IMR-90 (cell line): ENCODE measurements around the gene CAST. TPM values are rescaled to one million over a fixed set of nuclear protein-coding genes. Genes with fewer than 3 reads are reported as not detected.

Experiments used
- ATAC-seq: fragments of 200-7000 bp; cut with Tn5 transposase; 2 replicates; pipeline ENCODE4 v1.9.1; 2020; ENCODE audit warnings: low read depth, mild to moderate bottlenecking, moderate library complexity
- BruUV-seq: library from RNA; stranded (reverse); fragments of 400-500 nt; replicated peaks from 2 replicates; lab custom pipeline; 2021; lab: Mats Ljungman, UMichigan
- CTCF ChIA-PET: fragments of 300-600 bp; formaldehyde crosslinking; extraction: SDS; loops from one replicate; lab custom pipeline; 2021; ENCODE audit warnings: antibody characterized with exemption; lab: Yijun Ruan, JAX
- POLR2A ChIA-PET: fragments of 300-600 bp; sonication (Branson Sonifier 250); formaldehyde crosslinking; loops from one replicate; lab custom pipeline; 2022; ENCODE audit warnings: antibody characterized with exemption; ENCODE audit not compliant: unreplicated experiment; lab: Charles Lee
- DNase-seq: peaks from one replicate; pipeline ENCODE4 v3.0.0; 2013
- H2AFZ ChIP-seq: replicated peaks from 2 replicates; pipeline ENCODE3; 2013; ENCODE audit warnings: low read length, mild to moderate bottlenecking; ENCODE audit not compliant: poor library complexity
- H2AK5ac ChIP-seq: 2 replicates; pipeline ENCODE4 v1.6.1; 2013; ENCODE audit warnings: low read depth, low read length, inconsistent platforms
- H2AK9ac ChIP-seq: replicated peaks from 2 replicates; pipeline ENCODE3; 2013; ENCODE audit warnings: mild to moderate bottlenecking, low read depth, low read length, moderate library complexity; ENCODE audit not compliant: poor library complexity
- H2BK120ac ChIP-seq: 2 replicates; pipeline ENCODE4 v1.6.1; 2013; ENCODE audit warnings: low read depth, low read length, inconsistent platforms
- H2BK15ac ChIP-seq: 3 replicates; pipeline ENCODE4 v1.6.1; 2013; ENCODE audit warnings: low read depth, low read length, inconsistent platforms
- H2BK20ac ChIP-seq: 2 replicates; pipeline ENCODE4 v1.6.1; 2013; ENCODE audit warnings: low read depth, mild to moderate bottlenecking, inconsistent platforms, low read length, moderate library complexity
- H2BK5ac ChIP-seq: 2 replicates; pipeline ENCODE4 v1.6.1; 2013; ENCODE audit warnings: mild to moderate bottlenecking, low read depth, low read length, inconsistent platforms; ENCODE audit not compliant: poor library complexity, severe bottlenecking
- H3K14ac ChIP-seq: replicated peaks from 2 replicates; pipeline ENCODE4 v1.6.1; 2013; ENCODE audit warnings: low read depth, low read length, inconsistent platforms
- H3K18ac ChIP-seq: 2 replicates; pipeline ENCODE4 v1.6.1; 2013; ENCODE audit warnings: low read depth, low read length, control low read depth
- H3K23ac ChIP-seq: 2 replicates; pipeline ENCODE4 v1.6.1; 2013; ENCODE audit warnings: low read depth, low read length, inconsistent platforms
- H3K27ac ChIP-seq: 2 replicates; pipeline ENCODE4 v1.5.1; 2013; ENCODE audit warnings: mild to moderate bottlenecking, control low read depth, low read length; ENCODE audit not compliant: insufficient read depth
- H3K27me3 ChIP-seq: 2 replicates; pipeline ENCODE4 v1.6.1; 2013; ENCODE audit warnings: low read length; ENCODE audit not compliant: control insufficient read depth, insufficient read depth
- H3K36me3 ChIP-seq: 2 replicates; pipeline ENCODE4 v1.6.1; 2013; ENCODE audit warnings: low read length, mixed read lengths; ENCODE audit not compliant: control insufficient read depth, insufficient read depth
- H3K4ac ChIP-seq: 2 replicates; pipeline ENCODE4 v1.6.1; 2013; ENCODE audit warnings: low read depth, low read length, inconsistent platforms
- H3K4me1 ChIP-seq: 2 replicates; pipeline ENCODE4 v1.6.1; 2013; ENCODE audit warnings: low read length, mixed read lengths; ENCODE audit not compliant: control insufficient read depth, insufficient read depth
- H3K4me2 ChIP-seq: 2 replicates; pipeline ENCODE4 v1.6.1; 2013; ENCODE audit warnings: low read depth, mild to moderate bottlenecking, control low read depth, low read length, moderate library complexity
- H3K4me3 ChIP-seq: 2 replicates; pipeline ENCODE4 v1.5.1; 2013; ENCODE audit warnings: low read depth, mild to moderate bottlenecking, control low read depth, low read length, moderate library complexity; ENCODE audit not compliant: insufficient read depth
- H3K56ac ChIP-seq: 2 replicates; pipeline ENCODE4 v1.6.1; 2013; ENCODE audit warnings: low read length, inconsistent platforms; ENCODE audit not compliant: insufficient read depth; ENCODE audit errors: extremely low read depth
- H3K79me1 ChIP-seq, 2 experiments: 2 replicates each; pipeline ENCODE4 v1.6.1; 2013; ENCODE audit warnings: low read length in 2 of 2, inconsistent platforms in 1 of 2, low read depth in 1 of 2
- H3K9ac ChIP-seq: 2 replicates; pipeline ENCODE4 v1.6.1; 2013; ENCODE audit warnings: low read depth, low read length, control low read depth
- H3K9me1 ChIP-seq: 2 replicates; pipeline ENCODE4 v1.6.1; 2013; ENCODE audit warnings: low read length, inconsistent platforms; ENCODE audit not compliant: insufficient read depth
- H3K9me3 ChIP-seq: 2 replicates; pipeline ENCODE4 v1.6.1; 2013; ENCODE audit warnings: low read length; ENCODE audit not compliant: control insufficient read depth, insufficient read depth
- H4K20me1 ChIP-seq: 2 replicates; pipeline ENCODE4 v1.6.1; 2013; ENCODE audit warnings: low read length, inconsistent platforms; ENCODE audit not compliant: insufficient read depth
- H4K5ac ChIP-seq: 2 replicates; pipeline ENCODE4 v1.6.1; 2013; ENCODE audit warnings: mild to moderate bottlenecking, low read depth, low read length, control low read depth
- H4K8ac ChIP-seq, 2 experiments: 2 replicates each; pipeline ENCODE4 v1.6.1; 2013; ENCODE audit warnings: low read depth in 2 of 2, low read length in 2 of 2, control low read depth in 1 of 2, inconsistent platforms in 1 of 2
- H4K91ac ChIP-seq: 2 replicates; pipeline ENCODE4 v1.6.1; 2013; ENCODE audit warnings: low read depth, low read length, inconsistent platforms; ENCODE audit not compliant: insufficient read depth
- ELK1 ChIP-seq: fragments of 150-350 bp; IDR thresholded peaks from 2 replicates; pipeline ENCODE4 v1.6.1; 2016; ENCODE audit warnings: low read depth, mild to moderate bottlenecking, low read length, moderate library complexity, borderline replicate concordance
- RFX5 ChIP-seq: IDR thresholded peaks from 2 replicates; pipeline ENCODE4 v1.8.0; 2012; ENCODE audit warnings: low read depth, mild to moderate bottlenecking, low read length, moderate library complexity
- WGBS, 2 experiments: methylation state at CpG; one replicate each; pipeline versions ENCODE4 v1.1.5 to v1.1.7; 2013; ENCODE audit warnings: missing lambda C conversion rate in 2 of 2; ENCODE audit not compliant: insufficient read length in 1 of 2; ENCODE audit errors: extremely low coverage in 2 of 2; 5-methylcytosine and 5-hydroxymethylcytosine counted together
- dilution Hi-C: fragments of 300-500 bp; cut with HindIII; formaldehyde crosslinking; loops from one replicate; pipeline ENCODE4 v1.14.3; 2018; ENCODE audit warnings: low sequenced_read_pairs; ENCODE audit not compliant: unreplicated experiment
- in situ Hi-C: fragments of 300-500 bp; cut with MboI; formaldehyde crosslinking; loops from 3 replicates; pipeline ENCODE4 v1.14.3; 2019; ENCODE audit warnings: low sequenced_read_pairs, inconsistent platforms, mixed read lengths
- intact Hi-C: fragments of 100-400 bp; cut with micrococcal nuclease; formaldehyde crosslinking; loops from 2 replicates; pipeline ENCODE4 v1.10.0; 2022
- polyA plus RNA-seq, 3 experiments: library from polyadenylated mRNA; depleted of rRNA; stranded (reverse); fragments of >200 nt; gene quantifications; 2 replicates each; pipeline ENCODE4 v1.2.3, GENCODE V29; 2012; ENCODE audit warnings: low replicate concordance in 1 of 3
- total RNA-seq: library from RNA; depleted of rRNA; stranded (reverse); fragments of >200 nt; gene quantifications from 2 replicates; pipeline ENCODE4 v1.2.3, GENCODE V29; 2012

The CAST gene
- total and polyA plus RNA-seq, 2 of the 4 experiments (the other 2 are of a cell fraction), result 91.3 to 128 TPM

- no peak for ATAC-seq
- Histone ChIP-seq H3K79me1 (peaks cover 20 to 55% of the 10 kb centered on the region in 2 experiments), H4K91ac (no peak overlapping the region), H4K20me1 (peaks cover 46% of the 10 kb centered on the region), H3K23ac (peak overlapping the region; percentile 77), H3K18ac (no peak overlapping the region), H3K9ac (peak overlapping the region; percentile 67), H4K8ac (no peak overlapping the region), H3K4ac (peak overlapping the region; percentile 2; the same call in 1 of the 2 replicates), H2AFZ (peak overlapping the region; percentile 93), H3K4me2 (peak overlapping the region; percentile 87), H3K9me1 (peaks cover 6% of the 10 kb centered on the region), H3K4me3 (peak overlapping the region; percentile 92), H2BK15ac (no peak overlapping the region), H3K27ac (no peak overlapping the region), H3K9me3 (no peaks in the 10 kb centered on the region), H2BK5ac (no peak overlapping the region), H2BK120ac (no peak overlapping the region), H2AK5ac (peak overlapping the region; percentile 56; the same call in 1 of the 2 replicates), H3K4me1 (peaks cover 1% of the 10 kb centered on the region; the same call in 1 of the 2 replicates), H2AK9ac (peak overlapping the region; percentile 79), H4K5ac (no peak overlapping the region), H3K27me3 (no peaks in the 10 kb centered on the region), H3K14ac (peak overlapping the region; percentile 81), H3K36me3 (no peaks in the 10 kb centered on the region; the same call in 1 of the 2 replicates), H3K56ac (peak overlapping the region; percentile 50; the same call in 1 of the 2 replicates), H2BK20ac (no peak overlapping the region)
- WGBS, 2 experiments, result 11% methylated on average over 5 of the region's 6 CpGs; no CpG with 5 or more reads in 1 of the 2 experiments
- no peak for DNase-seq
- dilution Hi-C loops (no loop called here), in situ Hi-C loops (no loop called here), intact Hi-C loops (loop anchor here (1.0 to 10.0 kb wide), 4 partner anchors 36 to 709 kb away; no protein-coding TSS in a partner anchor)
- TF ChIP-seq RFX5 (no peak), ELK1 (no peak)
- ChIA-PET CTCF (interaction anchor here (0.6 to 1.8 kb wide), 3 partner anchors 13 to 89 kb away, joined by 4 to 14 read pairs (median 7); no protein-coding TSS in a partner anchor), POLR2A (no interaction called here)
- no TSS peak for BruUV-seq
Observed at GRCh38 chr5:96663608-96664007, 1.4 kb downstream of the CAST start.
